ENCODE results near the gene KIRREL3. TPM values are rescaled to one million over a fixed set of nuclear protein-coding genes. Genes with fewer than 3 reads are reported as not detected.

The KIRREL3 gene
- total and polyA plus RNA-seq, 2 of the 8 experiments (the other 6 are each of a cell fraction or from before 2014, with no cell fraction given): 0.29 to 0.32 TPM

DNA sequence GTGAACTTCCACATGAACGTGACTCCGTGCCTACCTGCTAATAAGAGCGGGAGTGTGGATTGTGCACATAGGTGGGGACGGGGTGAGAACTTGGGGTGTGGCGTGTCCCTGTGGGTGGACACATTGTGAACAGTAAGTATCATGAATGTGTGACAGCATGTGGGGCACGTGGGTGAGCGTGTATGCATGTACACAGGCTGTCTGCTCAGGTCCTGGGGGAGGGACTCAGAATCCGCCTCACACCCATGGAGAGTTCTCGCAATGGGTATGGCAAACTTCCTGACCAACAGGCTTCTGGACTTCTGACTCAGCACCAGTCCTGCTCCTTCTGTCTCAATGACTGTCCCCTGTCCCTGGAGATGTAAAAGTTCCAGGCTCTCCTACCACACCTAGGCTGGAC, 422.1 kb downstream of the KIRREL3 start:
- CTCF ChIA-PET (ENCODE audit: partially characterized antibody): interaction anchor here (0.6 to 8.5 kb wide), 4 partner anchors 13 to 377 kb away, joined by 3 to 143 read pairs (median 30); no protein-coding TSS in a partner anchor
- WGBS, 2 experiments (ENCODE audit: extremely low coverage in 1 of 2, insufficient coverage in 1 of 2, insufficient read length in 1 of 2, insufficient replicate concordance in 2 of 2, low coverage in 1 of 2, low lambda C conversion rate in 2 of 2, missing lambda C conversion rate in 1 of 2): 87% methylated on average over 9 of the region's 9 CpGs; no CpG with 5 or more reads in 1 of the 2 experiments
- no peak for FAIRE-seq
- TF ChIP-seq RBBP5 (IDR thresholded peaks at IDR 0.05; ENCODE audit: borderline replicate concordance, low read depth, low read length): no peak
- no peak for TF ChIP-seq JUN (IDR thresholded peaks at IDR 0.05; ENCODE audit: low read depth, low read length)
- TF ChIP-seq TBP (IDR thresholded peaks at IDR 0.05; ENCODE audit: low read depth, low read length): no peak
- TF ChIP-seq ASH2L (IDR thresholded peaks at IDR 0.05; ENCODE audit: low read length): no peak
- TF ChIP-seq TCF12 (IDR thresholded peaks at IDR 0.05; ENCODE audit: low read depth, low read length): no peak
- TF ChIP-seq BCL11A (IDR thresholded peaks at IDR 0.05; ENCODE audit: low read depth in 2 of 2, low read length in 2 of 2): no peak
- TF ChIP-seq, protein P1, sequence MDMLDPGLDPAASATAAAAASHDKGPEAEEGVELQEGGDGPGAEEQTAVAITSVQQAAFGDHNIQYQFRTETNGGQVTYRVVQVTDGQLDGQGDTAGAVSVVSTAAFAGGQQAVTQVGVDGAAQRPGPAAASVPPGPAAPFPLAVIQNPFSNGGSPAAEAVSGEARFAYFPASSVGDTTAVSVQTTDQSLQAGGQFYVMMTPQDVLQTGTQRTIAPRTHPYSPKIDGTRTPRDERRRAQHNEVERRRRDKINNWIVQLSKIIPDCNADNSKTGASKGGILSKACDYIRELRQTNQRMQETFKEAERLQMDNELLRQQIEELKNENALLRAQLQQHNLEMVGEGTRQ (IDR thresholded peaks at IDR 0.05; ENCODE audit: low read length): no peak
- no peak for TF ChIP-seq POU5F1 (IDR thresholded peaks at IDR 0.05; ENCODE audit: low read depth, low read length)
- no peak for TF ChIP-seq BRCA1 (IDR thresholded peaks at IDR 0.05; ENCODE audit: low read depth, low read length)
- TF ChIP-seq SIRT6 (IDR thresholded peaks at IDR 0.05; ENCODE audit: low read length): no peak
- TF ChIP-seq MAFK (IDR thresholded peaks at IDR 0.05; ENCODE audit: low read depth, low read length): no peak
- TF ChIP-seq, protein P2, sequence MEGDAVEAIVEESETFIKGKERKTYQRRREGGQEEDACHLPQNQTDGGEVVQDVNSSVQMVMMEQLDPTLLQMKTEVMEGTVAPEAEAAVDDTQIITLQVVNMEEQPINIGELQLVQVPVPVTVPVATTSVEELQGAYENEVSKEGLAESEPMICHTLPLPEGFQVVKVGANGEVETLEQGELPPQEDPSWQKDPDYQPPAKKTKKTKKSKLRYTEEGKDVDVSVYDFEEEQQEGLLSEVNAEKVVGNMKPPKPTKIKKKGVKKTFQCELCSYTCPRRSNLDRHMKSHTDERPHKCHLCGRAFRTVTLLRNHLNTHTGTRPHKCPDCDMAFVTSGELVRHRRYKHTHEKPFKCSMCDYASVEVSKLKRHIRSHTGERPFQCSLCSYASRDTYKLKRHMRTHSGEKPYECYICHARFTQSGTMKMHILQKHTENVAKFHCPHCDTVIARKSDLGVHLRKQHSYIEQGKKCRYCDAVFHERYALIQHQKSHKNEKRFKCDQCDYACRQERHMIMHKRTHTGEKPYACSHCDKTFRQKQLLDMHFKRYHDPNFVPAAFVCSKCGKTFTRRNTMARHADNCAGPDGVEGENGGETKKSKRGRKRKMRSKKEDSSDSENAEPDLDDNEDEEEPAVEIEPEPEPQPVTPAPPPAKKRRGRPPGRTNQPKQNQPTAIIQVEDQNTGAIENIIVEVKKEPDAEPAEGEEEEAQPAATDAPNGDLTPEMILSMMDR (IDR thresholded peaks at IDR 0.05; ENCODE audit: control extremely low read depth in 1 of 3, insufficient read depth in 1 of 3, low read depth in 1 of 3, low read length in 3 of 3): no peak

More for the DNA sequence above, 422.1 kb downstream of the KIRREL3 start:
- Histone ChIP-seq H2BK12ac (ENCODE audit: low read depth, low read length) (no peak overlapping the region; the same call in 1 of the 2 replicates), H2AFZ (ENCODE audit: low read length) (no peak overlapping the region), H3K9ac (replicated peaks in 1 of 4; ENCODE audit: extremely low read depth in 1 of 4, low read depth in 3 of 4, low read length in 3 of 4) (no peak overlapping the region), H4K91ac (replicated peaks; ENCODE audit: insufficient read length, low read length) (no peak overlapping the region), H2BK15ac (ENCODE audit: low read length) (peak overlapping the region; percentile 47; the same call in 1 of the 2 replicates), H3K4me1 (replicated peaks in 1 of 4; ENCODE audit: control insufficient read depth in 3 of 4, insufficient read depth in 4 of 4, low read length in 3 of 4) (peaks cover 0 to 8% (median 3%) of the 10 kb centered on the region in 4 experiments; a peak in 5 of 7 replicates), H3K79me1 (ENCODE audit: low read depth, low read length) (no peaks in the 10 kb centered on the region), H3K23ac (ENCODE audit: insufficient read length) (no peak overlapping the region), H3K4me3 (ENCODE audit: extremely low read depth in 1 of 4, insufficient read depth in 2 of 4, low read depth in 3 of 4, low read length in 4 of 4) (no peak overlapping the region), H4K20me1 (replicated peaks in 1 of 2; ENCODE audit: control insufficient read depth in 1 of 2, insufficient read depth in 2 of 2, low read length in 2 of 2) (no peaks in the 10 kb centered on the region), H3K56ac (replicated peaks; ENCODE audit: insufficient read length, low read depth, low read length) (no peak overlapping the region), H3K14ac (ENCODE audit: insufficient read length) (no peak overlapping the region), H3K27me3 (replicated peaks in 1 of 4; ENCODE audit: control insufficient read depth in 3 of 4, extremely low read depth in 1 of 4, insufficient read depth in 3 of 4, low read length in 3 of 4) (no peaks in the 10 kb centered on the region), H3K23me2 (ENCODE audit: low read depth, low read length) (no peaks in the 10 kb centered on the region), H3K79me2 (ENCODE audit: control insufficient read depth in 1 of 2, insufficient read depth in 2 of 2, low read length in 2 of 2) (no peaks in the 10 kb centered on the region), H2BK20ac (ENCODE audit: low read length) (no peak overlapping the region), H2AK5ac (ENCODE audit: low read depth, low read length) (no peak overlapping the region), H3K9me3 (ENCODE audit: insufficient read depth in 2 of 2, low read depth in 1 of 2, low read length in 1 of 2) (no peaks in the 10 kb centered on the region), H3K36me3 (ENCODE audit: control insufficient read depth in 2 of 4, insufficient read depth in 4 of 4, low read length in 3 of 4) (no peaks in the 10 kb centered on the region), H4K5ac (ENCODE audit: insufficient read length, low read depth, low read length) (no peak overlapping the region), H3K4me2 (ENCODE audit: insufficient read depth in 1 of 2, low read depth in 2 of 2, low read length in 2 of 2) (no peak overlapping the region), H3K4ac (replicated peaks; ENCODE audit: insufficient read length, low read depth, low read length) (no peak overlapping the region), H4K8ac (ENCODE audit: extremely low read depth, insufficient read depth, low read length) (no peak overlapping the region), H3K18ac (ENCODE audit: extremely low read depth, low read length) (no peak overlapping the region), H2BK5ac (ENCODE audit: low read depth, low read length) (no peak overlapping the region), H2BK120ac (replicated peaks; ENCODE audit: low read depth, low read length) (no peak overlapping the region), H3K27ac (ENCODE audit: low read depth, low read length) (no peak overlapping the region)
- no peak for DNase-seq (ENCODE audit: low read depth in 1 of 2, low spot score in 2 of 2)
- POLR2A ChIA-PET (ENCODE audit: partially characterized antibody): no interaction called here

Measured in H1 (cell line).